HS-5 (cell line): ENCODE results near the gene LARP4B.
A peak's percentile ranks its signal among the peaks of the same experiment; 100 is the strongest.

Experiments used
- DNase-seq: peaks from one replicate; pipeline ENCODE4 v3.0.0-alpha.2; 2012; ENCODE audit warnings: low read depth

Gene LARP4B

GRCh38 chr10:931326-932318 is at the start of gene LARP4B:
Gene LARP4B, minus strand, starts transcription at chr10:931705. Its CDS starts 45,984 bp downstream, at chr10:885721.
- DNase-seq: peak; percentile 48

DNA sequence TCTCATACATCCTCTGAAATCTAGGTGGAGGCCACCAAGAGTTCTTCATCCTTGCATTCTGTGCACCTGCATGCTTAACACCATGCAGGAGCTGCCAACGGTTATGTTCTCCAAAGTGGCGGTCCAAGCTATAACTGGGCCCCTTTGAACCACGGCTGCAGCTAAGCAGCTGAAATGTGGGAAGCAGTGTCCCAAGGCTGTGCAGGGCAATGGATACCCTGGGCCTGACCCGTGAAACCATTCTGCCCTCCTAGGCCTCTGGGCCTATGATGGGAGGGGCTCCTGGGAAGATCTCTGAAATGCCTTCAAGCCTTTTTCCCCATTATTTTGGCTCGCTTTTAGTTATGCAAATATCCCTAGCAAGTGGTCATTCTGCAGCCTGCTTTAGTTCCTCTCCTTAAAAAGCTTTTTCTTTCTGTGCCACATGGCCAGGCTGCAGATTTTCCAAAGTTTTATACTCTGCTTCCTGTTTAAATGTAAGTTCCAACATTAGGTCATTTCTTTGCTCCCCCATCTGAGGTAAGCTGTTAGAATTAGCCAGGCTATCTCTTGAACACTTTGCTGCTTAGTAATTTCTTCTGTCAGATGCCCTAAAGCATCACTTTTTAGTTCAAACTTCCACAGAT is 49.1 kb upstream of the LARP4B start:
- no peak for DNase-seq

DNA sequence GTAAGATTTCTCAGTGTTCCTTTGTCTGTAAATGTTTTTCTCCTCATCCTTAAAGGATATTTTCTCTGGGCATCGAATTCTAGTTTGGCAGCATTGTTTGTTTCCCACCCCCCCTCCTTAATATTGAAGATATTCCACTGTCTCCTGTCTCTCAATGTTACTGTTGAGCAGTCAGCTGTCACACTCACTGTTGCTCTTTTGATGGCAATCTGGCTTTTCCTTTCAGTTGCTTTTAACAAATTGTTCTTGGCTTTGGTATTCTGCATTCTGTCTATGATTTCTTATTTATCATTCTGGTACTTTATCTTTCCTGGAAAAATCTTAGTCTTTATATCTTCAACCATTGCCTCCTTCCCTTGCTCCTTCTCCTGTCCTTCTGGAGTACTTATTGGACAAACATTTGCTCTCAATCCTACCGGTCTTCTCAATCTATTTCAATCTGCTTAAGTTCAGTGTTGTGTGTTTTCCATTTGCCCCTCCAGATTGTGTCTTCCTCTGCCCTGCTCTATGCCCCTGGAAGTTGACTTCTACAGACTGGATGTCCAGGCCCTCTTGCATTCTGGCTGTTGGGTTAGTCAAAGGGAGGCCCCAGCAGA is 47.4 kb upstream of the LARP4B start:
- DNase-seq: no peak

- DNase-seq: no peak
Measured at GRCh38 chr10:976316-976715, 44.8 kb upstream of the LARP4B start.

DNA sequence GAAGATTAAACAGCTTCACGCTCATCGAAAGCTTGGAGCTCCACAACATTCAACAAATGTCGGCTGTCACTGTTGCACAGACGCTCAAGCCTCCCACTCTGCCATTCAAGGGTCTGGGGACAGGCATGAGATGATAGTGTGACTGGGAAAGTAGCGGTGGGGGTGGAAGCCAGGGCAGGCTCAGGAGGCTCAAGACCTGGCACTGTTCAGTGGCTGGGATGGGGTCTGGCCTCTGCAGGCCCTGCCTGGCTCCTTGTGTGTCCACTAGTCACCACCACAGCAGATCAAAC is 43.2 kb upstream of the LARP4B start:
- no peak for DNase-seq

- DNase-seq: no peak
Measured at GRCh38 chr10:974038-974784, 42.7 kb upstream of the LARP4B start.

- no peak for DNase-seq
Measured at GRCh38 chr10:972763-973162, 41.3 kb upstream of the LARP4B start.

GRCh38 chr10:971613-972012 is 40.1 kb upstream of the LARP4B start:
- DNase-seq: no peak

- DNase-seq: no peak
Measured at GRCh38 chr10:971150-971542, 39.6 kb upstream of the LARP4B start.

DNA sequence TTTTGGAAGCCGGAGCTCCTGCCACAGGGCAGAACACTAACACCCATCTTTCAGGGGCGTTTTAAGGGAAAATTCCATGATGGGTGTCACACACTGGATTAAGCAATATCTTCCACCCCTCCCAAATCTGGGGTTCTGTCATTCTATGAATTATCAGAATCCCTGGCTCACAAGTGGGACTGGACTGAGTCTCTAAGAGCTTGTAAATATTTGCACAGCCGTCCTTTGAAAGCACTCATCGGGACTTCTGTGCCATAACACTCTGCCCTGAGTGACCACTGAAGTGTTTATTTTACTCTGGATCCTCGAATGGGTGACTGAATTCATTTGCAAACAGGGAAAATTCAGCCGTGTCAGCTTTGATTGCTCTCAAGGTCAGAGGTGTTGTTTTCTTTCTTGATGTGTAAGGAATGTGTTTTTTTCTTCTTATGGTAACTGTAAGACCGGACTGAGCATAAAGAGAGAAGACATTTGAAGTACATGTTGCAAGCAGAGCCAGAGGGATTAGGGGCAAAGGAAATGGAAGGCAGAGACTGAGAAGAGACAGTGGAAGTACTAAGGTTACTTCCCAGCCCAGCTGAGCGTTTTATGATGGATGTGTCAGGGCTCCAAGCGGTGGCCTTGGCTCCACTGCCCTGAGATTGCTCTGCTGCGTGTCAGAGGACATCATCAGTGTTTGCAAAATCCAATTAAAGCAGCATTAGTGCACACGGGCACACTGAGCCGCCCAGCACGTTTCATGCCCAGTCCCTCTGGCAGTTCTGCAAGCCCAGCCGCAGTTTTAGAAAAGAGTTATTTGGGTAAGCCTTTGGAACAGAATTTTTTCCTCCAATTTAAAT is 39.0 kb upstream of the LARP4B start:
- DNase-seq: no peak

GRCh38 chr10:969473-970150 is 38.1 kb upstream of the LARP4B start:
- DNase-seq: no peak

DNA sequence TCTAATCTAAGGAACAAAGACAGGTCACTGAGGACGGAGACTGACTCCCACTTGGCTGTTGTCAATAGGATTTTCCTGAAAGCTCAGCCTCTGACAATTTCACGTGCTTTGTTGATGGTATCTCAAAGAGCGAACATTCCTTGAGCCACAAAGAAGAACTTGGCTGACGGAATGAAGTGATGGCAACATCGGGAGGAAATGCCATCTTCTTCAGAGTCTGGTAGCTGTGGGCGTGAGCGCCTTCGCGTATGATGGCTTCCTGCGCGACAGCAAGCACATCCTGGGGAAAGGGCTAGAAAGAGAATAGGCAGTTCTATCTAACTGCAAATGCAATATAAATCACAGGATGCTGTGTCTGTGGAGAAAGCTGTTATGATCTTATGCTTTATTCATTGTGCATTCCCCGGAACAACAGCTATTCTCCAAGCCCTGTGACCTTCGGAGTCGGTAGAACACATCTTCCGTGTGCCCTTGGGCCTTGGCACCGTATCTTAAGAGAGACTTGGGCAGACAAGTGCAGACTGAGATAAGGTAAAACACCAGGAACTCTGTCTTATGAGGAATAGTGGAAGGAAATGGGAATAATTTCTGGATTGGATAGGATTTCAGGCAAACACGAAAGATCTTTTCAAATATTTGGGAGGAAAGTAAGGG is 37.2 kb upstream of the LARP4B start:
- DNase-seq: no peak

DNA sequence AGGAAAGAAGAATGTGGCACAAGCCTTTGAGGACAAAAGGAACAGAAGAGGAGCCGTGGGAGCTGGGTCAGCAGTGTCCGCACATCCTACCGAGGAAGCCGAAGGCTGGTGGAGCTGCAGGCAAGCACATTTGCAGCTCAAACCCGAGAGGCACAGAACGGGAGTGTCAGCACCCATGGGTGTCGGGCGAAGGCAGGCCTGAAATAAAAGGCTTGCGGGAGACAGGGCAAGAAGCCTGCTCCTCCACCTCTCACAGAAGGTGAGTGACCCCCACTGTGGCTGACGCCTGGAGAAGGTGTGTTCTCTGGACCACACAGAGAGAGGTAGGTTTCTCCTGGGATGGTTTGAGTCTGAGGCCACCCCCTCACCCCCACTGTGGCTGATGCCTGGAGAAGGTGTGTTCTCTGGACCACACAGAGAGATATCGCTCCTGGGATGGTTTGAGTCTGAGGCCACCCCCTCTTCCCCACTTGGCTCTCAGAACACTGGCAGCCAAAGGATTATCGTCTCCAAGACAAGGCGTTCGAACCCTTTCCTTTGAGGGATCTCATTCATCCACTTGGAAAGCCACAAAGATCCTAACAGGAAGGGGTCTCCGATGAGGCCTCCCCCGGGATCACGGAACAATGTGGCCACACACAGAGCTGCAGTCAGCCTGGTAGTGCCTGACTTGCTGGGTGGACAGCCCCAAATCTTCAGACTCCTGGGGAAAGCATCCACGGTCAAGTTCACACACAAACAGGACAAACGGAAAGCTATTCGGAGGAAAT is 35.1 kb upstream of the LARP4B start:
- no peak for DNase-seq

GRCh38 chr10:964988-965417 is 33.5 kb upstream of the LARP4B start:
- no peak for DNase-seq

DNA sequence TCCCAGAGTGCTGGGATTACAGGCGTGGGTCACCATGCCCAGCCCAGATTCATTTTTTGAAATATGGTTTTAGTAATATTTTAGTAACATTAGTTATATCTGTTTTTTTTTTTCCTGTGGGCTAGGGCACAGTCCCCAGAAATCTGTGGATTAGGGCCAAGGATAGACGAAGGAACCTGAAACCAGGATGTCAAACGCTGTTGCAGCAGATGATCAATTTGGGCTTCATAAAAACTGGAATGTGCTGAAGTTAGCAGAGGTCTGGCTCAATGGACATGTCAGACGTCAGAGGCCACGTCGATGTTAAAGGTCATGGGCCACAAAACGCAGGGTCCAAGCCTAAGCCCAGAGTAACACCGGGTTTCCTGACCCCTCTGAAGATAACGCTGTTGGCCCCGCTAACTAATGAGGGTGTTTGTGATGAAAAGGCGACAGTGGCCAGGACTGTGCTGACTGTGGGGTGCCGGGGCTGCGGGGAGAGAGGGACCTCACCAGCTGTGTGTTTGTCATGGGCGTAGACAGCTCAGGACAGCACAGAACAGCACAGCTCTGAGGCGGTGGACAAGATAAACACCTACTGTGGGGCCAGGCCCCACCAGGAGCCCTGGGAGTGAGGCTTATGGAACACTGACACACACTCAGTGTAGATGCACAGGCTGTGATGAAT is 32.9 kb upstream of the LARP4B start:
- no peak for DNase-seq

- no peak for DNase-seq
Measured at GRCh38 chr10:963655-964054, 32.1 kb upstream of the LARP4B start.

DNA sequence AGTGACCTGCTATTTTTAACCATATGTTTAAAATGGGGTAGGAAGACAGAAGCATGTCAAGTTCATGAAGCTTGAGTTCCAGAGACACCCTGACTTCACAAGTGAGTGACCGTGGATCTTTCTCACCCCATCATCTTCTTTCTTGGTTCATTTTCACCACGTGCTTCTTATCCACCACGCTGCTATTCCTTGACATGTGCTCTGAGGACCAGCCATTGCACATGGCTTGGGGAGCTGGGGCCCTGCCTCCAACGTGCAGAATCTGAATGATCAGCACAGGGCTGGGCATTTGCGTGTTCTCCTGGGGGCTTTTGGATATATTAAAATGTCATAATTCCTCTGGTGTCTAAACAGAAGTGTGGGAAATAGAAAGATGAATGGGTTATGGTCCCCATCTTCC is 31.7 kb upstream of the LARP4B start:
- no peak for DNase-seq

DNA sequence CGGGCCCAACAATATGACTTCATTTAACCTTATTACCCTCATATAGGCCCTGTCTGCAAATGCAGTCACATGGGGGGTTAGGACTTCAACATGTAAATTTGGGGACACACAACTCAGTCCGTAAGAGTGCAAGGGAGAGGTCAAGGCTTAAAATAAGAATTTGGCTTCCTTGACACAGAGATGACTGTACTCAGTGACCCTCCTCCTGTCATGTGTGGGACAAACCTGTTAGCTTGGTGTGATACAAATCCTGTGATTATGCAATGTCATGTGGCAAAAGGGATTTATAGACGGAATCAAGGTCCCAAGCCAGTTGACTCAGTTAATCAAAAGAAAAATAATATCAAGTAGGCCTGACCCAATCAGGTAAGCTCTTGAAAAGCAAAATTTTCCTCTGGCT is 30.8 kb upstream of the LARP4B start:
- no peak for DNase-seq

GRCh38 chr10:958856-959255 is 27.4 kb upstream of the LARP4B start:
- DNase-seq: no peak
